Vagina (tissue), 2 donors: Measurements from ENCODE around the gene MAGI3. TPM values are rescaled to one million over a fixed set of nuclear protein-coding genes. Genes with fewer than 3 reads are reported as not detected.
A peak's percentile ranks its signal among the peaks of the same experiment; 100 is the strongest.

Source experiments
- DNase-seq, 2 donors: peaks; one replicate each; pipeline ENCODE4 v3.0.0-alpha.2; 2017; ENCODE audit errors: extremely low spot score in 2 of 2
- H3K27ac ChIP-seq: fragments of 200-600 bp; sonication (generic); one replicate; pipeline ENCODE4 v1.5.1; 2019
- H3K27me3 ChIP-seq: fragments of 200-600 bp; sonication (generic); one replicate; pipeline ENCODE4 v1.5.1; 2019
- H3K36me3 ChIP-seq, 2 donors: fragments of 200-600 bp; sonication (generic); one replicate each; pipeline ENCODE4 v1.5.1; 2017 to 2019
- H3K4me1 ChIP-seq: fragments of 200-600 bp; sonication (generic); one replicate; pipeline ENCODE4 v1.5.1; 2019
- H3K4me3 ChIP-seq, 2 donors: fragments of 200-600 bp; sonication (generic); 1 replicate in 1 of 2; 2 replicates in 1 of 2; pipeline ENCODE4 v1.5.1; 2016 to 2019
- H3K9me3 ChIP-seq: fragments of 200-600 bp; sonication (generic); one replicate; pipeline ENCODE4 v1.5.1; 2019
- POLR2A ChIP-seq, 2 donors: fragments of 450-650 bp; IDR thresholded peaks; one replicate each; pipeline ENCODE4 v1.6.1; 2017; ENCODE audit warnings: antibody characterized with exemption in 2 of 2, mild to moderate bottlenecking in 2 of 2, moderate library complexity in 2 of 2
- POLR2AphosphoS5 ChIP-seq, 2 donors: sonication (generic); formaldehyde crosslinking; IDR thresholded peaks; one replicate each; pipeline ENCODE4 v1.9.0; 2017; ENCODE audit warnings: antibody characterized with exemption in 2 of 2, mild to moderate bottlenecking in 2 of 2, low read depth in 1 of 2; ENCODE audit not compliant: insufficient read depth in 1 of 2
- intact Hi-C: fragments of 100-400 bp; cut with DNase I; formaldehyde crosslinking; loops from one replicate; pipeline ENCODE4 v1.15.1; 2023
- total RNA-seq: library from RNA; depleted of rRNA; stranded (reverse); fragments of >200 nt; gene quantifications from one replicate; pipeline ENCODE4 v1.2.3, GENCODE V29; 2016
- TF ChIP-seq, protein P1 (sequence below), 3 experiments: fragments of 450-650 bp in 2 of 3; fragments of 200-600 bp in 1 of 3; sonication (generic) in 1 of 3; IDR thresholded peaks; one replicate each; pipeline ENCODE4 v1.5.1; 2017 to 2019; ENCODE audit warnings: antibody characterized with exemption in 3 of 3, mild to moderate bottlenecking in 2 of 3, moderate library complexity in 2 of 3

Gene MAGI3
- total RNA-seq, 1 donor from 2014 or later: 18.4 TPM

- Histone ChIP-seq H3K4me3 (no peak overlapping the region), H3K27me3 (no peaks in the 10 kb centered on the region), H3K4me1 (peaks cover 17% of the 10 kb centered on the region), H3K27ac (no peak overlapping the region), H3K9me3 (no peaks in the 10 kb centered on the region), H3K36me3 (no peaks in the 10 kb centered on the region)
- intact Hi-C loops: no loop called here
- no peak for DNase-seq
- TF ChIP-seq POLR2A (IDR thresholded peaks at IDR 0.05) (no peak), POLR2AphosphoS5 (IDR thresholded peaks at IDR 0.05; ENCODE audit: insufficient read depth in 1 of 2, low read depth in 1 of 2) (no peak)
- TF ChIP-seq, protein P1, sequence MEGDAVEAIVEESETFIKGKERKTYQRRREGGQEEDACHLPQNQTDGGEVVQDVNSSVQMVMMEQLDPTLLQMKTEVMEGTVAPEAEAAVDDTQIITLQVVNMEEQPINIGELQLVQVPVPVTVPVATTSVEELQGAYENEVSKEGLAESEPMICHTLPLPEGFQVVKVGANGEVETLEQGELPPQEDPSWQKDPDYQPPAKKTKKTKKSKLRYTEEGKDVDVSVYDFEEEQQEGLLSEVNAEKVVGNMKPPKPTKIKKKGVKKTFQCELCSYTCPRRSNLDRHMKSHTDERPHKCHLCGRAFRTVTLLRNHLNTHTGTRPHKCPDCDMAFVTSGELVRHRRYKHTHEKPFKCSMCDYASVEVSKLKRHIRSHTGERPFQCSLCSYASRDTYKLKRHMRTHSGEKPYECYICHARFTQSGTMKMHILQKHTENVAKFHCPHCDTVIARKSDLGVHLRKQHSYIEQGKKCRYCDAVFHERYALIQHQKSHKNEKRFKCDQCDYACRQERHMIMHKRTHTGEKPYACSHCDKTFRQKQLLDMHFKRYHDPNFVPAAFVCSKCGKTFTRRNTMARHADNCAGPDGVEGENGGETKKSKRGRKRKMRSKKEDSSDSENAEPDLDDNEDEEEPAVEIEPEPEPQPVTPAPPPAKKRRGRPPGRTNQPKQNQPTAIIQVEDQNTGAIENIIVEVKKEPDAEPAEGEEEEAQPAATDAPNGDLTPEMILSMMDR (IDR thresholded peaks at IDR 0.05): no peak
These were observed 2.2 kb upstream of the MAGI3 start for GRCh38 chr1:113388017-113388620.

- Histone ChIP-seq H3K27ac (peak overlapping the region; percentile 88), H3K27me3 (no peaks in the 10 kb centered on the region), H3K9me3 (no peaks in the 10 kb centered on the region), H3K4me3 (peak overlapping the region; percentile 84 to 99), H3K4me1 (peaks cover 24% of the 10 kb centered on the region), H3K36me3 (no peaks in the 10 kb centered on the region)
- TF ChIP-seq, protein P1 (IDR thresholded peaks at IDR 0.05): no peak
- no peak for TF ChIP-seq POLR2A (IDR thresholded peaks at IDR 0.05)
- TF ChIP-seq POLR2AphosphoS5 (IDR thresholded peaks at IDR 0.05; ENCODE audit: insufficient read depth in 1 of 2, low read depth in 1 of 2): no peak
- intact Hi-C loops: no loop called here
- no peak for DNase-seq
These were observed 1.5 kb upstream of the MAGI3 start for GRCh38 chr1:113388621-113389358.

GRCh38 chr1:113389359-113389952 is 859 bp upstream of the MAGI3 start:
- no peak for TF ChIP-seq POLR2AphosphoS5 (IDR thresholded peaks at IDR 0.05; ENCODE audit: insufficient read depth in 1 of 2, low read depth in 1 of 2)
- TF ChIP-seq POLR2A (IDR thresholded peaks at IDR 0.05): no peak
- TF ChIP-seq, protein P1 (IDR thresholded peaks at IDR 0.05): no peak
- DNase-seq: peak in 1 of 2 donors; percentile 87
- H3K36me3 ChIP-seq: no peaks in the 10 kb centered on the region
- intact Hi-C loops: no loop called here
- peak overlapping the region; percentile 88 for H3K27ac ChIP-seq
- peaks cover 30% of the 10 kb centered on the region for H3K4me1 ChIP-seq
- H3K9me3 ChIP-seq: no peaks in the 10 kb centered on the region
- no peaks in the 10 kb centered on the region for H3K27me3 ChIP-seq
- H3K4me3 ChIP-seq: peak overlapping the region; percentile 84 to 99

GRCh38 chr1:113390871-113391648 is 745 bp downstream of the MAGI3 start:
- no peaks in the 10 kb centered on the region for H3K27me3 ChIP-seq
- no peaks in the 10 kb centered on the region for H3K36me3 ChIP-seq
- peak overlapping the region; percentile 84 to 99 for H3K4me3 ChIP-seq
- no peaks in the 10 kb centered on the region for H3K9me3 ChIP-seq
- TF ChIP-seq POLR2AphosphoS5 (IDR thresholded peaks at IDR 0.05; ENCODE audit: insufficient read depth in 1 of 2, low read depth in 1 of 2) (peak in 1 of 2 donors; percentile 30), POLR2A (IDR thresholded peaks at IDR 0.05) (no peak)
- TF ChIP-seq, protein P1 (IDR thresholded peaks at IDR 0.05): no peak
- DNase-seq: peak; percentile 87 to 96
- peaks cover 32% of the 10 kb centered on the region for H3K4me1 ChIP-seq
- peak overlapping the region; percentile 88 for H3K27ac ChIP-seq
- intact Hi-C loops: no loop called here
